Heart left ventricle (tissue), 16 donors: ENCODE results near the gene RCN2. TPM values are rescaled to one million over a fixed set of nuclear protein-coding genes. Genes with fewer than 3 reads are reported as not detected.
A peak's percentile ranks its signal among the peaks of the same experiment; 100 is the strongest.

ENCODE experiments used
- ATAC-seq, 4 donors: fragments of 200-7000 bp; cut with Tn5 transposase; one replicate each; pipeline ENCODE4 v1.9.1; 2020 to 2022; ENCODE audit warnings: moderate library complexity in 4 of 4, mild to moderate bottlenecking in 3 of 4, moderate number of reproducible peaks in 1 of 4
- DNase-seq, 5 donors: peaks; one replicate each; pipeline ENCODE4 v3.0.0-alpha.2; 2020
- H3K27ac ChIP-seq, 12 donors: fragments of 200-600 bp; sonication (generic) in 4 of 12; one replicate each; pipeline versions ENCODE4 v1.5.0 to v1.8.0; 2016 to 2022; ENCODE audit warnings: mild to moderate bottlenecking in 2 of 12
- H3K27me3 ChIP-seq, 9 donors: fragments of 200-600 bp; sonication (generic) in 2 of 9; one replicate each; pipeline versions ENCODE4 v1.5.1 to v1.8.0; 2016 to 2022; ENCODE audit warnings: mild to moderate bottlenecking in 3 of 9
- H3K36me3 ChIP-seq, 9 donors: fragments of 200-600 bp; sonication (generic) in 2 of 9; one replicate each; pipeline versions ENCODE4 v1.5.0 to v1.8.0; 2018 to 2022; ENCODE audit warnings: mild to moderate bottlenecking in 2 of 9
- H3K4me1 ChIP-seq, 12 donors: fragments of 200-600 bp; sonication (generic) in 4 of 12; one replicate each; pipeline versions ENCODE4 v1.5.0 to v1.8.0; 2016 to 2022; ENCODE audit warnings: mild to moderate bottlenecking in 3 of 12
- H3K4me3 ChIP-seq, 12 donors: fragments of 200-600 bp; sonication (generic) in 4 of 12; one replicate each; pipeline versions ENCODE4 v1.5.0 to v1.8.0; 2017 to 2022; ENCODE audit warnings: mild to moderate bottlenecking in 9 of 12, moderate library complexity in 4 of 12
- H3K9me3 ChIP-seq, 12 donors: fragments of 200-600 bp; sonication (generic) in 4 of 12; one replicate each; pipeline versions ENCODE4 v1.5.0 to v1.8.0; 2016 to 2022; ENCODE audit warnings: mild to moderate bottlenecking in 1 of 12
- POLR2A ChIP-seq, 2 donors: fragments of 450-650 bp; IDR thresholded peaks; one replicate each; pipeline ENCODE4 v1.6.1; 2017; ENCODE audit warnings: antibody characterized with exemption in 2 of 2, mild to moderate bottlenecking in 2 of 2, moderate library complexity in 2 of 2
- WGBS, 4 donors: extraction: QIAGEN DNeasy Blood & Tissue Kit in 2 of 4; methylation state at CpG; one replicate each; pipeline versions ENCODE4 v1.1.5 to v1.1.7; 2013 to 2018; 5-methylcytosine and 5-hydroxymethylcytosine counted together
- intact Hi-C, 10 donors: fragments of 100-400 bp; cut with DNase I; formaldehyde crosslinking; loops; one replicate each; pipeline versions ENCODE4 v1.11.1 to v1.14.2; 2022
- polyA plus RNA-seq, 2 donors: library from polyadenylated mRNA; stranded (reverse); fragments of 200-250 nt; gene quantifications; one replicate each; pipeline ENCODE4 v1.2.3, GENCODE V29; 2013
- total RNA-seq, 9 donors: library from RNA; depleted of rRNA in 2 of 9; stranded (reverse); fragments of >200 nt in 2 of 9; fragmentation: NEBNext Ultra II Directional in 3 of 9; extraction: Animal tissue kit (Norgen Biotek cat#: 25700) in 3 of 9; gene quantifications; one replicate each; pipeline versions ENCODE4 v1.1.0 to v1.2.4, GENCODE V29; 2016 to 2023
- TF ChIP-seq, protein P1 (sequence below), 12 donors: fragments of 200-600 bp; sonication (generic) in 4 of 12; IDR thresholded peaks; one replicate each; pipeline versions ENCODE4 v1.5.0 to v1.8.0; 2018 to 2022; ENCODE audit warnings: antibody characterized with exemption in 12 of 12, mild to moderate bottlenecking in 5 of 12
- donor health status: ischemic (EF 13 %, LVEDD 7.1; RV severe dilation, severe dysfunction).
- donor health status: healthy with polysubstance abuse.
- donor health status: DM: no; HTN: yes; CAD: no.
- donor health status: DM: no; HTN: no; CAD: no.
- donor health status: ischemic (EF 25% LVEDD 6.9; RV normal size, moderate dysfunction).
- donor health status: ischemic (EF 25% LVEDD 5.7; RV mildly dilated, moderate dysfunction).
- donor health status: healthy.
- donor health status: DM: yes; HTN: yes; CAD: no.
- donor health status: ischemic (EF 35%, LVEDD 5.7; RV mildly dilated, moderate dysfunction).
- donor health status: nonischemic (EF 11% LVEDD 7.7; RV severe dilation, severe dysfunction).
- donor health status: DM: yes; HTN: yes; CAD: no.
- donor health status: PGD.
- donor health status: ischemic (EF 29% LVEDD 5.4; RV normal size, mild dysfunction).
- donor health status: nonischemic (EF 23%, LVEDD 6.1; RV moderate dilation, normal function).

RCN2 gene
- total and polyA plus RNA-seq, 11 donors = 17.3 to 38.6 (median 28.7) TPM

DNA sequence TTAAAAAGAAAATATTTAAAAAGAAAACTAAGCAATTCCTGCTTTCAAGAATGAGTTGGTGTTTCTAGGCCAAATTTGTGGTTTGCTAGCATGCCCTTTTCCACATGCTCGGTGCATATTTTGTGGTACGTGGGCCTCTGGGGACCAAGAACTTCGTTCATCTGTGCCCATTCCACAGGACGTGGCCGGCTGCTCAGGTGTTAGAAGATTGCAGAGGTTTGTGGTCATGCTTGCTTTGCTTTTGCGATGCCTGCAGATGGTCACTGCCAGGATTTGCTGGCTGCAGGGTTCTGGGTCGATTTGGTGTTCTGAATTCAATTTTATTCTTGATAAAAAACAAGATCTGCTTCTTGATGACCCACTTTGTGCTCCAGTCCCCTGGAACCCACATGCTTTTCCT lies 70.9 kb downstream of the RCN2 start:
- Histone ChIP-seq H3K4me3 (peak overlapping the region in 1 of 12 donors; percentile 13), H3K36me3 (no peaks in the 10 kb centered on the region), H3K27me3 (no peaks in the 10 kb centered on the region), H3K4me1 (peaks cover 0 to 78% (median 0%) of the 10 kb centered on the region in 12 donors), H3K9me3 (no peaks in the 10 kb centered on the region), H3K27ac (peak overlapping the region in 2 of 12 donors; percentile 24 to 89)
- intact Hi-C loops = no loop called here
- 78 to 83% (median 82%) methylated on average over 7 of the region's 7 CpGs for WGBS, 4 donors
- ATAC-seq = no peak
- TF ChIP-seq POLR2A (IDR thresholded peaks at IDR 0.05) = no peak
- TF ChIP-seq, protein P1, sequence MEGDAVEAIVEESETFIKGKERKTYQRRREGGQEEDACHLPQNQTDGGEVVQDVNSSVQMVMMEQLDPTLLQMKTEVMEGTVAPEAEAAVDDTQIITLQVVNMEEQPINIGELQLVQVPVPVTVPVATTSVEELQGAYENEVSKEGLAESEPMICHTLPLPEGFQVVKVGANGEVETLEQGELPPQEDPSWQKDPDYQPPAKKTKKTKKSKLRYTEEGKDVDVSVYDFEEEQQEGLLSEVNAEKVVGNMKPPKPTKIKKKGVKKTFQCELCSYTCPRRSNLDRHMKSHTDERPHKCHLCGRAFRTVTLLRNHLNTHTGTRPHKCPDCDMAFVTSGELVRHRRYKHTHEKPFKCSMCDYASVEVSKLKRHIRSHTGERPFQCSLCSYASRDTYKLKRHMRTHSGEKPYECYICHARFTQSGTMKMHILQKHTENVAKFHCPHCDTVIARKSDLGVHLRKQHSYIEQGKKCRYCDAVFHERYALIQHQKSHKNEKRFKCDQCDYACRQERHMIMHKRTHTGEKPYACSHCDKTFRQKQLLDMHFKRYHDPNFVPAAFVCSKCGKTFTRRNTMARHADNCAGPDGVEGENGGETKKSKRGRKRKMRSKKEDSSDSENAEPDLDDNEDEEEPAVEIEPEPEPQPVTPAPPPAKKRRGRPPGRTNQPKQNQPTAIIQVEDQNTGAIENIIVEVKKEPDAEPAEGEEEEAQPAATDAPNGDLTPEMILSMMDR (IDR thresholded peaks at IDR 0.05) = no peak
- DNase-seq = peak in 1 of 5 donors; percentile 3

- no peaks in the 10 kb centered on the region for H3K36me3 ChIP-seq
- intact Hi-C loops = no loop called here
- H3K9me3 ChIP-seq = no peaks in the 10 kb centered on the region
- peaks cover 0 to 70% (median 0%) of the 10 kb centered on the region in 12 donors for H3K4me1 ChIP-seq
- no peaks in the 10 kb centered on the region for H3K27me3 ChIP-seq
- peak; percentile 49 to 83 (median 76) for ATAC-seq
- peak overlapping the region in 4 of 12 donors; percentile 13 to 89 (median 46) for H3K27ac ChIP-seq
- 80 to 85% (median 82%) methylated on average over 16 of the region's 16 CpGs for WGBS, 4 donors
- peak in 4 of 5 donors; percentile 55 to 72 (median 61) for DNase-seq
- TF ChIP-seq POLR2A (IDR thresholded peaks at IDR 0.05) = no peak
- TF ChIP-seq, protein P1 (IDR thresholded peaks at IDR 0.05) = no peak
- peak overlapping the region in 1 of 12 donors; percentile 15 for H3K4me3 ChIP-seq
Observed at GRCh38 chr15:77002954-77003912, 71.7 kb downstream of the RCN2 start.

Other genes with a start within 250 kb of the RCN2 start
- gene SCAPER, start 26.4 kb upstream of the RCN2 start, total RNA-seq = 10 to 100 TPM; 27.7 to 53.9 (median 41.5) TPM
- gene SCAPER, start 26.4 kb upstream of the RCN2 start, polyA plus RNA-seq = 10 to 100 TPM in 1 of 2 donors, 1 to 10 TPM in 1; 6.7 to 12.0 TPM
- gene PSTPIP1, start 63.4 kb downstream of the RCN2 start, total RNA-seq = 10 to 100 TPM in 2 of 9 donors, 1 to 10 TPM in 7; 1.3 to 17.2 (median 2.9) TPM
- gene PSTPIP1, start 63.4 kb downstream of the RCN2 start, polyA plus RNA-seq = 1 to 10 TPM; 2.9 to 3.2 TPM
- gene TSPAN3, start 139.4 kb downstream of the RCN2 start, total RNA-seq = 100 to 1,000 TPM in 8 of 9 donors, 10 to 100 TPM in 1; 90.4 to 218 (median 133) TPM
- gene TSPAN3, start 139.4 kb downstream of the RCN2 start, polyA plus RNA-seq = 100 to 1,000 TPM in 1 of 2 donors, 10 to 100 TPM in 1; 58.1 to 247 TPM